ENCODE measurements around the gene DYNC1I1. TPM values are rescaled to one million over a fixed set of nuclear protein-coding genes. Genes with fewer than 3 reads are reported as not detected.

The DYNC1I1 gene
- total RNA-seq, 1 experiment from 2014 or later = not detected

DNA sequence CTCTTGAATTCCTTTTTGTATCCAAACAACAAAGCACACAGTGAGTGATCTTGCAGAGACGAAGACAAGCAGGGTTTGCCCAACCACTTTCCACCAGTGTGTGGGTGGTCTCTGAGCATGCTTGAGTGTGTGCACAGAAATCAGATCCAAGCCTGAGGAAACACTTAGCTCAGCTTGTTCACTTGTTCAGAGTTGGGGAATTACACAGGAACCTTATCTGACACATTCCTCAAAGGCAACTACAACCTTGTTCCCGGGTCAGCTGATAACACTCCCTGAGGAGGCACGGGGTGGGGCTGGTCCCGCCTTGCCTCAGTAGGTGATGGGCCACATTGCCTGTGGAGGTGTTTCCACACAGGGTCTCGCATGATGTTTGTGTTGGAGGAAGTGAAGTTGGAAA, 216.9 kb downstream of the DYNC1I1 start:
- Mint-ChIP-seq H3K4me3 (ENCODE audit: unreplicated experiment) (no peak overlapping the region), H3K27me3 (ENCODE audit: insufficient read depth, unreplicated experiment) (peaks cover 71% of the 10 kb centered on the region), H3K9me3 (ENCODE audit: unreplicated experiment) (no peaks in the 10 kb centered on the region), H3K27ac (ENCODE audit: low read depth, unreplicated experiment) (no peak overlapping the region), H3K4me1 (ENCODE audit: insufficient read depth, unreplicated experiment) (no peaks in the 10 kb centered on the region), H3K36me3 (ENCODE audit: insufficient read depth, unreplicated experiment) (no peaks in the 10 kb centered on the region)
- ChIA-PET CTCF (interaction anchor here (0.8 to 1.4 kb wide), 2 partner anchors 30 to 33 kb away, joined by 3 read pairs; no protein-coding TSS in a partner anchor), POLR2A (no interaction called here)
- TF ChIP-seq, protein P1, sequence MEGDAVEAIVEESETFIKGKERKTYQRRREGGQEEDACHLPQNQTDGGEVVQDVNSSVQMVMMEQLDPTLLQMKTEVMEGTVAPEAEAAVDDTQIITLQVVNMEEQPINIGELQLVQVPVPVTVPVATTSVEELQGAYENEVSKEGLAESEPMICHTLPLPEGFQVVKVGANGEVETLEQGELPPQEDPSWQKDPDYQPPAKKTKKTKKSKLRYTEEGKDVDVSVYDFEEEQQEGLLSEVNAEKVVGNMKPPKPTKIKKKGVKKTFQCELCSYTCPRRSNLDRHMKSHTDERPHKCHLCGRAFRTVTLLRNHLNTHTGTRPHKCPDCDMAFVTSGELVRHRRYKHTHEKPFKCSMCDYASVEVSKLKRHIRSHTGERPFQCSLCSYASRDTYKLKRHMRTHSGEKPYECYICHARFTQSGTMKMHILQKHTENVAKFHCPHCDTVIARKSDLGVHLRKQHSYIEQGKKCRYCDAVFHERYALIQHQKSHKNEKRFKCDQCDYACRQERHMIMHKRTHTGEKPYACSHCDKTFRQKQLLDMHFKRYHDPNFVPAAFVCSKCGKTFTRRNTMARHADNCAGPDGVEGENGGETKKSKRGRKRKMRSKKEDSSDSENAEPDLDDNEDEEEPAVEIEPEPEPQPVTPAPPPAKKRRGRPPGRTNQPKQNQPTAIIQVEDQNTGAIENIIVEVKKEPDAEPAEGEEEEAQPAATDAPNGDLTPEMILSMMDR (IDR thresholded peaks at IDR 0.05; ENCODE audit: unreplicated experiment) = no peak
- intact Hi-C loops (cut with micrococcal nuclease) = no loop called here
- DNase-seq (ENCODE audit: unreplicated experiment) = no peak
- no TSS peak for BruUV-seq (replicated peaks)

DNA sequence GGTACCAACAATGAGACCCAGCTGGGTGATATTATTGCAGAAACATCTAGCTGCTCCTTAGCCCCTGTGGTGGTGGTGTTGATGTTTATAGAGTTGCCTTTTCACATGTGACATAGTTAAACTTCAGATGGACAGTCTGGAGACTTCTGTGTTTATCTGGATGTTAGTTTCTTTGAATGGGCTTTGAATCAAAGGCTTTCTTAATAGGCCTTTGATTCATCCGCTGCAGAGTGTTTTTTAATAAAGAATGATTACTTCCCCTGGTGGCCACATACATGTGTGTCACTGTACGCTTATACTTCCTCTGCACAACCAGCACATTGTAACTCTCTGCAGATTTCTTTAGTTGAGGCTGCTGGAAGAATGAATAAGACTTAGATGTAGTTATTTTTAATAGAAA, 221.0 kb downstream of the DYNC1I1 start:
- Mint-ChIP-seq H3K4me1 (ENCODE audit: insufficient read depth, unreplicated experiment) (no peaks in the 10 kb centered on the region), H3K9me3 (ENCODE audit: unreplicated experiment) (no peaks in the 10 kb centered on the region), H3K27ac (ENCODE audit: low read depth, unreplicated experiment) (no peak overlapping the region), H3K27me3 (ENCODE audit: insufficient read depth, unreplicated experiment) (peaks cover 66% of the 10 kb centered on the region), H3K36me3 (ENCODE audit: insufficient read depth, unreplicated experiment) (no peaks in the 10 kb centered on the region), H3K4me3 (ENCODE audit: unreplicated experiment) (no peak overlapping the region)
- ChIA-PET CTCF (interaction anchor here (0.6 kb wide), 1 partner anchor 54 kb away, joined by 3 read pairs; no protein-coding TSS in a partner anchor), POLR2A (no interaction called here)
- TF ChIP-seq, protein P1 (IDR thresholded peaks at IDR 0.05; ENCODE audit: unreplicated experiment) = no peak
- DNase-seq (ENCODE audit: unreplicated experiment) = no peak
- intact Hi-C loops (cut with micrococcal nuclease) = no loop called here
- BruUV-seq (replicated peaks) = no TSS peak

DNA sequence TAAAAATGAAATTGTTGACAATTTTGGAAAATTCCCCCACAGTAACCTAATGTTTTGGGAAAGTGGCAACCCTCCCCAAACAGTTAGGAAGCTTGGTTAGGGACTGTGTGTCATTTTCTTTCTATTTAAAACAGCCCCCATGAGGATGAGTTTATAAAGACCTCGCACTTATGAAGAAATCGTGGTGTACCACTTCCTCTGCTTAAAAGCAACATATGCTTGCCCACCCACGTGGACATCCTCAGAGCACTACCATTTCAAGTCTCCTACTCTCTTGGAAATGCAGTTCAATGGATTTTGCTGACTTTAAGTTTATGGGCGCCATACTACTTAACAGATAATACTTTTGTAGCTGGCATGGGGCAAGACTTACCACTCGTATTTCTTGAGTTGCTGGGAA, 223.8 kb downstream of the DYNC1I1 start:
- peaks cover 70% of the 10 kb centered on the region for H3K27me3 Mint-ChIP-seq (ENCODE audit: insufficient read depth, unreplicated experiment)
- no peaks in the 10 kb centered on the region for H3K36me3 Mint-ChIP-seq (ENCODE audit: insufficient read depth, unreplicated experiment)
- ChIA-PET POLR2A (no interaction called here), CTCF (no interaction called here)
- no TSS peak for BruUV-seq (replicated peaks)
- DNase-seq (ENCODE audit: unreplicated experiment) = no peak
- TF ChIP-seq, protein P1 (IDR thresholded peaks at IDR 0.05; ENCODE audit: unreplicated experiment) = no peak
- no peak overlapping the region for H3K4me3 Mint-ChIP-seq (ENCODE audit: unreplicated experiment)
- no peaks in the 10 kb centered on the region for H3K9me3 Mint-ChIP-seq (ENCODE audit: unreplicated experiment)
- intact Hi-C loops (cut with micrococcal nuclease) = no loop called here
- no peak overlapping the region for H3K27ac Mint-ChIP-seq (ENCODE audit: low read depth, unreplicated experiment)
- H3K4me1 Mint-ChIP-seq (ENCODE audit: insufficient read depth, unreplicated experiment) = no peaks in the 10 kb centered on the region

DNA sequence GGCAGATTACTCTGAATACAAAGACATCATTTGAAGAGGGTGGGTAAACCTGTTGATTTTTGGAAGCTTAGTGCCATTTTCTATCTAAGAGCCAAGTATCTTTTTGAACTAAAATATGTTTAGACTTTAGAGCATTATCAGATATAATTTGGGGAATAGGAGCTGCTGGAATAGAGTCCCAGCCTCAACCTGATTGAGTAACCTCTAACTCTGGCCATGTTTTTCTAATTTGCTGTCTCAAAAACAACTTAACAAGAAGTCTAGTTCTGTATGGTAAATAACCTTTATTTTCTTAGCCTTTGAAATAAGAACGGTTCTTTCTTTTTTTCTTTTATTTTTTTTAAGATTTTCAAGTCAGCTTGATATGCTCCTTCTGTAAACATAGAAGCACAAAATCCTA, 224.5 kb downstream of the DYNC1I1 start:
- BruUV-seq (replicated peaks) = no TSS peak
- DNase-seq (ENCODE audit: unreplicated experiment) = no peak
- Mint-ChIP-seq H3K36me3 (ENCODE audit: insufficient read depth, unreplicated experiment) (no peaks in the 10 kb centered on the region), H3K27me3 (ENCODE audit: insufficient read depth, unreplicated experiment) (peaks cover 73% of the 10 kb centered on the region), H3K27ac (ENCODE audit: low read depth, unreplicated experiment) (no peak overlapping the region), H3K9me3 (ENCODE audit: unreplicated experiment) (no peaks in the 10 kb centered on the region), H3K4me1 (ENCODE audit: insufficient read depth, unreplicated experiment) (no peaks in the 10 kb centered on the region), H3K4me3 (ENCODE audit: unreplicated experiment) (no peak overlapping the region)
- TF ChIP-seq, protein P1 (IDR thresholded peaks at IDR 0.05; ENCODE audit: unreplicated experiment) = no peak
- ChIA-PET CTCF (no interaction called here), POLR2A (interaction anchor here (0.6 kb wide), 1 partner anchor 74 kb away, joined by 3 read pairs; no protein-coding TSS in a partner anchor)
- intact Hi-C loops (cut with micrococcal nuclease) = no loop called here

Data from MCF 10A (cell line).